Germinal center (tissue), 1 donor: ENCODE measurements around the gene CENPA.
"Not testable (repeated sequence)": the region's sequence is repeated elsewhere in the genome, so short reads cannot be mapped to it uniquely, and the experiment has no call there.

ENCODE experiments used
- DNase-seq: peaks from one replicate; pipeline ENCODE4 v3.0.0; 2012; ENCODE audit warnings: mixed read lengths, low spot score

The CENPA gene

GRCh38 chr2:26785431-26786206, at the start of gene CENPA:
Gene CENPA (plus strand): TSS chr2:26786056. CDS start chr2:26786197, 141 bp downstream.
- peak; percentile 100 for DNase-seq

- no peak for DNase-seq
Observed at GRCh38 chr2:26737221-26737620, 48.6 kb upstream of the CENPA start.

GRCh38 chr2:26738481-26738880, 47.4 kb upstream of the CENPA start:
- no peak for DNase-seq

GRCh38 chr2:26739514-26739913, 46.3 kb upstream of the CENPA start:
- no peak for DNase-seq

GRCh38 chr2:26740346-26740745, 45.5 kb upstream of the CENPA start:
- no peak for DNase-seq

GRCh38 chr2:26740890-26741302, 45.0 kb upstream of the CENPA start:
- DNase-seq, result peak; percentile 24

GRCh38 chr2:26742048-26742770, 43.6 kb upstream of the CENPA start:
- no peak for DNase-seq

GRCh38 chr2:26743852-26744251, 42.0 kb upstream of the CENPA start:
- DNase-seq, result no peak

GRCh38 chr2:26744953-26745352, 40.9 kb upstream of the CENPA start:
- no peak for DNase-seq

GRCh38 chr2:26745609-26746327, 40.1 kb upstream of the CENPA start:
- DNase-seq, result peak; percentile 71

GRCh38 chr2:26746934-26747333, 38.9 kb upstream of the CENPA start:
- no peak for DNase-seq

- DNase-seq, result not testable (repeated sequence)
Observed at GRCh38 chr2:26749787-26750420, 36.0 kb upstream of the CENPA start.

GRCh38 chr2:26750467-26750866, 35.4 kb upstream of the CENPA start:
- not testable (repeated sequence) for DNase-seq

GRCh38 chr2:26752656-26753055, 33.2 kb upstream of the CENPA start:
- DNase-seq, result no peak

GRCh38 chr2:26754539-26754938, 31.3 kb upstream of the CENPA start:
- DNase-seq, result no peak

GRCh38 chr2:26754972-26755670, 30.7 kb upstream of the CENPA start:
- DNase-seq, result peak; percentile 25

GRCh38 chr2:26756337-26756736, 29.5 kb upstream of the CENPA start:
- DNase-seq, result no peak

GRCh38 chr2:26757873-26758789, 27.7 kb upstream of the CENPA start:
- no peak for DNase-seq

GRCh38 chr2:26758790-26759321, 27.0 kb upstream of the CENPA start:
- no peak for DNase-seq

- DNase-seq, result no peak
Observed at GRCh38 chr2:26759845-26760244, 26.0 kb upstream of the CENPA start.
